ENCODE measurements around the gene ZDHHC9. TPM values are rescaled to one million over a fixed set of nuclear protein-coding genes. Genes with fewer than 3 reads are reported as not detected.

The ZDHHC9 gene
- total and polyA plus RNA-seq, 9 of the 15 experiments (the other 6 are each of a cell fraction or from before 2014, with no cell fraction given): 6.8 to 22.4 (median 9.1) TPM

GRCh38 chrX:129833153-129833990 lies 10.3 kb downstream of the ZDHHC9 start:
- POLR2A ChIA-PET: interaction anchor here (0.6 kb wide), 1 partner anchor 19 kb away, joined by 3 read pairs; no protein-coding TSS in a partner anchor
- in situ Hi-C loops (cut with MboI) (no loop called here), intact Hi-C loops (cut with micrococcal nuclease) (no loop called here)
- DNase-seq (ENCODE audit: extremely low read depth in 1 of 4, low spot score in 3 of 4) (no peak), ATAC-seq (peak; percentile 55), FAIRE-seq (no peak)
- Histone ChIP-seq H4K20me1 (replicated peaks; ENCODE audit: control insufficient read depth, insufficient read depth, low read length) (0 out of 2 replicates have a peak, but pooled peaks cover 3% of the 10 kb centered on the region), H3K4me3 (no peak overlapping the region), H3K9me1 (ENCODE audit: control insufficient read depth, insufficient read depth, low read length) (no peaks in the 10 kb centered on the region), H3K27me3 (ENCODE audit: control insufficient read depth in 2 of 2, insufficient read depth in 2 of 2, low read length in 2 of 2) (no peaks in the 10 kb centered on the region), H3K36me3 (ENCODE audit: control insufficient read depth, insufficient read depth, low read length) (peaks cover 34% of the 10 kb centered on the region; the same call in 2 of the 3 replicates), H3K4me2 (ENCODE audit: insufficient read depth, low read length) (no peak overlapping the region), H3K9me3 (replicated peaks; ENCODE audit: control insufficient read depth, insufficient read depth, low read depth, low read length) (no peaks in the 10 kb centered on the region), H3K9ac (ENCODE audit: insufficient read depth in 1 of 2, low read depth in 2 of 2, low read length in 2 of 2) (no peak overlapping the region), H3K79me2 (ENCODE audit: control insufficient read depth, insufficient read depth, low read length) (peaks cover 22% of the 10 kb centered on the region), H3K4me1 (replicated peaks in 1 of 2; ENCODE audit: control insufficient read depth in 2 of 2, insufficient read depth in 2 of 2, low read length in 2 of 2) (peaks cover 0 to 19% of the 10 kb centered on the region in 2 experiments; a peak in 3 of 5 replicates), H2AFZ (ENCODE audit: low read depth, low read length) (no peak overlapping the region), H3K27ac (ENCODE audit: extremely low read depth, low read depth, low read length) (no peak overlapping the region)
- 77% methylated on average over 5 of the region's 5 CpGs for WGBS (ENCODE audit: insufficient coverage, low coverage, missing lambda C conversion rate)
- CTCF ChIA-PET (ENCODE audit: low intra/inter-chr PET ratio): no interaction called here
- 0 out of 2 replicates have a peak, but pooled peaks have one; percentile 40 for TF ChIP-seq FOSL1 (tag; conservative IDR thresholded peaks at IDR 0.05)
- no peak for TF ChIP-seq ZC3H11A (IDR thresholded peaks at IDR 0.05; ENCODE audit: low read depth, low read length)
- BruUV-seq (replicated peaks): no TSS peak

All from K562 (cell line).